ENCODE data around the gene NME7. TPM values are rescaled to one million over a fixed set of nuclear protein-coding genes. Genes with fewer than 3 reads are reported as not detected.

Gene NME7
- total RNA-seq, 1 experiment from 2014 or later, result 83.7 TPM

DNA sequence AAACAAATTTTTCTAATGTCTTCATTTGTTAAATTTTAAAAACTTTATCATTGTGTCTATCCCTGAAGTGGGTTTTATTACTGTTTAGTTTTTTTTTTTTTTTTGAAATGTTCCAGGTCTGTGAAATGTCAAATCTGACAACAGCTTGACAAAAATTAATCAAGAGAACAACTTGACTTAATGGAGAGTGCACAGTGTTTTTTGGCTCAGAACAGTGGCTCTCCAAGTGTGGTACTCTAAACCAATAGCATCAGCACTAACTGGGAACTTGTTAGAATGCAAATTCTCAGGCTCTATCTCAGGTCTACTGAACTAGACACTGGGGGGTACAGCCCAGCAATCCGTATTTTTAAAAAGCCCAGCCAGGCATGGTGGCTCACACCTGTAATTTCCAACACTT lies 211.9 kb downstream of the NME7 start:
- DNase-seq (ENCODE audit: low spot score), result no peak

DNA sequence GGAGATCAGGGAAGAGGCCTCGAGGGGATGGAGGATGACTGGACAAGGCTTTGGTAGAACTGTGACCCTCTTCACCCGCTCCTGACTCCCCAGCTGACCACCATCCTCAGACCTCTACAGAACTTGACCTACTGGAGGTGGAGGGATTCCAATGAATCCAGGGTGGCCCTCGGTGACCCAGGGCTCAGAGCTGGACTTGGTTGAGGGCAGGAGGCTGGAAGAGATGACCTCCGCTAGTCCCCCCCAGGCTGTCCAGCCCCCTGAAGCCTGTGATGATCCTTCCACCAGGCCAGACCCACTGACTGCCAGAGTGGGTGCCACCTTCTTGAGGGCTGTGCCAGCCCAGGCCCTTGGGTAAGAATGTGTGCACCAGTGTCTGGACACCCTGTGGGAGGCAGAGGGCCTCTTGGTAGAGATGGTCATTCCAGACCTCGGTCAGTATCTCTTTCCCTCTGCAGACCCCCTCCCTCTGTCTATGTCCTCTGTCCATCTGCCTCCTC lies 216.2 kb downstream of the NME7 start:
- DNase-seq (ENCODE audit: low spot score), result no peak

DNA sequence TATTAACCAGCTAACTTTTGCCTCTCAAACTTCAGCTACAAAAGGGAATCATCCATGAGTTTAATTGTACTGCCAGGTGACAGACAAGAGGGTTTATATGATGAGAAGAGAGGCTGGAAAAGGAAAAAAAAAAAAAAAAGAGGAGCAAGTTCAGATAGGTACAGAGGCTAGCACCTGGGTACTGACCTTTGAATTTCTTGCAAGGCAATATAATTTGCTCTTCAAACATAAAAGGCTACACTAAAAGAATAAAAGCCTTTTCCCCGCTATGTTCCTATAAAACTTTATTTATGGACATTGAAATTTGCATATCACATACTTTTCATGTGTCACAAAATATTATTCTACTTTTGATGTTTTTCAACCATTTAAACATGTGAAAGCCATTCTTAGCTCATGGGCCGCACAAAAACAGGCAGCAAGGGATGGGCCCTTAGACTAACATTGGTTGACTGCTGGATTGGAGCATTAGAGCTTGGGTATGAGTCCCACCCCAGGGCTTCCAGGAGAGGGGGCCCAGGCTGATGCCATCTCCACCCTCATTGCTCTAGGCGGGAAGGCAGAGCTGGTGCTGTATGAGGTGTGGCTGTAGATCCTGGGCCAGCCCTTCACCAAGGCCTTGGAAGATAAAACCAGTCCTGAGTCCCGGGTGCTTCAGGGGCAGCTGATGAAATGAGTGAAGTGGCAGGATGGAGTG lies 216.8 kb downstream of the NME7 start:
- no peak for DNase-seq (ENCODE audit: low spot score)

DNA sequence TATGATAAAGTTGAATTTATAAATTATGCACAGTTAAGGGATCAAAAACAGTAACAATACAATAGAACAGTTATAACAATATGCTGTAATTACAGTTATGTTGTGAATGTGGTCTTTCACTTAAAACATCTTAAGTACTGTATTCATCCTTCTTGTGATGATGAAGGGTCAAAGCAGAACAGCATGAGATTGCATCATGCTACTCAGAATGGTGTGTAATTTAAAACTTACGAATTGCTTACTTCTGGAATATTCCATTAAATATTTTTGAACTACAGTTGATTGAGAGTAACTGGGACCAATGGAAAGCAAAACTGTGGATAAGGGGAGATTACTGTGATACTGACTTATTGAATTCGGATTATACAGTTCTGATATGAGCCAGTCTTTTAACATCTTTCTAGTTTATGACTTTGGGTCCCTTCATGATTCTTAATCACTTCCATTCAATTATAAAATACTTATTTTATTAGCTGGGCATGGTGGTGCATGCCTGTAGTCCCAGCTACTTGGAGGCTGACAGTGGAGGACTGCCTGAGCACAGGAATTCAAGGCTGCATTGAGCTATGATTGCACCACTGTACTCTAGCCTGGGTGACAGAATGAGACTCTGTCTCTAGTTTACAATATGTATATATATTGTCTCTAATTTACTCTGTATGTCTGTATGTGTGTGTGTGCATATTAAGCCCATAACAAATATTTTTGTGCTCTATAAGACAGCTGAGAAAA lies 217.9 kb downstream of the NME7 start:
- no peak for DNase-seq (ENCODE audit: low spot score)

DNA sequence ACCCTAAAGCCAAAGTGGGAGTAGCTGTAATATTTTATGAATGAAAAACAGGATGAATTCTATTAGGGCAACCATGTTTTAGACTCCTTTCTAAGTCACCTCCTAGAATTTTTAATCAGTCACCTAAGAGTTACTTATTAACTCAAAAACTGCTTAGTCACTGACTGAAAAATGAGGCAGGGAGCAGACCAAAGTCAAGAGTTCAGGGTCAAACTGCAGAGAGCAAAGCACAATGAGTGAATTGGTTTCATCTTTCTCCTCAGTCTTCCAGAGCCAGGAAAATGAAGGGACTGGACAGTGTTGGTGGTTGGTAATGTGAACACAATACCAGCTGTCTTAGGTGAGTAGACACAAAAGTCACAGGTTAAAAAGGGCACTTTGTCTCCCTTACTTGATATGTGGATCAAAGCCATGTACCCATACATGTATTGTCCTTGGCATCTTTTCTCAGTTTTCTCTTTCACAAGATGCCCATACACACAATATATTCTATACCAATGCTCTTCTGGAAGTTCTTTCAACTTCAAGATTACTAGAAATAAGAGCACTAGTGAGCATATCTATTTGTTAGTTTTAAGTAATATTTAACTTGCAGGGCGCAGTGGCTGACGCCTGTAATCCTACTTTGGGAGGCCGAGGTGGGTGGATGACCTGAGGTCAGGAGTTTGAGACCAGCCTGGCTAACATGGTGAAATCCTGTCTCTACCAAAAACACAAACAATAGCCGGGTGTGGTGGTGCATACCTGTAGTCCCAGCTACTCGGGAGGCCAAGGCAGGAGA lies 218.9 kb downstream of the NME7 start:
- DNase-seq (ENCODE audit: low spot score), result no peak

DNA sequence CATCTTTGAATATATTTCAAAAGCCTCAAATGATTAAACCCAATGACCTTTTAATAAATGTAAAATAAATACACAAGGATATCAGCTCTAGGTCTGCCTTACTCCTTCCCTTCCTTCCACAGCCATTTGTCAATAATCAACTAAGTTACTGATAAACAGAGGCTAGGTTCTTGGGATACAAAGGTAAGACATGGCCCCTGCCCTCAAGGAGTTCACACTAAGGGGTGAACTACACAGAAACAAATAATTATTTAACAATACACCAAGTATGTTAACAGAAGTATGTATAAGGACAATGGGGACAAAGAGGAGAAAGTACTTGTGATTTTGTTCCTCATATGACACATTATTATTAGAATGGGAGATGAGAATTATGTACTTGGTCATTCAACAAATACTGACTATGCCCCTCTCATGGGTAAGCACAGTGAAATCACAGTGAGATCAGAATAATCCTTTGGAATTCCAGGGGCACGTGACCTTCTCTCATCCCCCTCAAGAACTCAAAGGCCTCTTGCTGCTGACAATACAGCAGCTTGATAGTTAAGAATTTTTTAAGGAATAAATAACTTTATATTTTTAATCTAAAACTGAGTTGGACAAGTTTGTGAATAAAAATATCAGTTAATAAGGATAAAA lies 220.9 kb downstream of the NME7 start:
- no peak for DNase-seq (ENCODE audit: low spot score)

DNA sequence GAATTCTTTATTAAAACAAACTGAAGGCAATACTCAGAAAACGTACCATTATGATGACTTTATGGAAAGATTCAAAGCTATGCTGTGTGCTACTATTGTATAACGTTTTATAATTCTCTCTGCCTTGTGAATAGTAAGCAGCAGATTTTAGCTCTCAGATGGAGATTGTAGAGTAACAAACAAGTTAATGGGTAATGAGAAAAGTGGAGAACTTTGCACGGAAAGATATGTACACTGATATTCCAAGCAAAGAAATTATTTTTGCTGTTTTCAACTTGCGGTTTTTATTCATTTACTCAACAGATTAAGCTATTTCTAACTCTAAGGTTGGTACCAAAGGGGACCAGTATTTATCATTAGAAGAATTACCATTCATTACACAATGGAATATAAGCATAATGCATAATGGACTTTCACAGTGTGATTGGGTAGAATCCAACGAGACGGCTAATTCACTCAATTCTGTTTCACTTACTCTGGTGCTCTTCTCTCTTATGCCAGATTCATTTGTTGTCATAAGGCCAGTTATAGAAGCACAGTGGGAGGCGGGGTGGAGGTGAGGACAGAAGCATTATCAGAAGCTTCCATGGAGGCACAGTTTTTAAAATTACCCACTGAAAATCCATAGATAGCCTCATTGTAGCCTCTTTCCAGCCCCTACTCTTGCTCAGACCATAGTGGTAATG lies 222.5 kb downstream of the NME7 start:
- DNase-seq (ENCODE audit: low spot score), result no peak

DNA sequence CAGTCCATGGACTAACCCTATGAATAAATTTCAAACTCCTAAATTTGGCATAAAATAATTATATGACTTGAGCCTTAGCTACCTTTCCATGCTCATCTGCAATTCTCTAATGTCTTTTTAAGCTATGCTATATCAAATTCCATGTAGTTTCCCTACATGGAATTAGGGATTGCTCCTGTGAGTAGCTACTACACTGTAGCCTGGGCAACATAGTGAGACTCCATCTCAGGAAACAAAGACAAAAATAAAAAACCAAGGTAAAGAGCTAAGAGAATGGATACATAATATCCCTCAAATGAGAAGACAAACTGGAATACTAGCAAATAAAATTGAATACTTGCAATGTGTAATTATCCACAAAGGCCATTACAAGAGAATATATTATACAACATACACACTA lies 223.6 kb downstream of the NME7 start:
- DNase-seq (ENCODE audit: low spot score), result no peak

DNA sequence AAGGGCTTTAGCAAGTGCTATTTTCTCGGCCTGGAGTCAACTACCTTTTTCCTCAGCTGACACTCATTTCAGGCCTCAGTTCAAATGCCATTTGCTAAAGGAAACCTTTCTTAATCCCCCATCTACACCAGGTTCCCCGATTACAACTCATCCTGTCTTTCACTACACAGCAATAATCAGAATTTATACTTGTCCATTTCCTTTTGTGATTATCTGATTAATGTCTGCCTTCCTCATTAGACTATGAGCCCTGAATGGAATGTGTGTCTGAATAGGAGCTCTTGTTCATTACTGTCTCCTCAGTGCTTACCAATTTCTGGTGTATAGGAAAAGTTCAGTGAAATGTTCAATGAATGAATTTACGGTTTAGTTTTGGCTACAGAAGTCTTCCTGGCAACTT lies 224.3 kb downstream of the NME7 start:
- DNase-seq (ENCODE audit: low spot score), result no peak

DNA sequence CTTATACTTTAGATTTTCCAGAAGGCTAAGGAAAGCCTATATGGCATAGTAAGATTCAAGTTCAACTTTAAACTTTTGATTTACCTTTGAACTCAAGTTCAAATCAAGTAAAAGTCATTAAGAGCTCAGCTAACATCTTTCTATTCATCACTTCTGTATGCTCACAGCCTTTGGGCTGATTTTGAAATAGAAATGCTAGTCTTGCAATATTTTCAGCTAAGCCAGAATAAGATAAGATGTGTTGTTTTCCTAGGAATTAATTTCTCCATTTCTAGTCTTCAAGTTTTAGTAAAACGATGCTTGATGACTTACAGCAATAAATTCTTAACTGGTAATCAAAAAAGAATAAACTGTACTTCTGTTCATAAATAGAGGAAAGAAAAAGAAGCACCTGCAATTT lies 225.5 kb downstream of the NME7 start:
- DNase-seq (ENCODE audit: low spot score), result no peak

DNA sequence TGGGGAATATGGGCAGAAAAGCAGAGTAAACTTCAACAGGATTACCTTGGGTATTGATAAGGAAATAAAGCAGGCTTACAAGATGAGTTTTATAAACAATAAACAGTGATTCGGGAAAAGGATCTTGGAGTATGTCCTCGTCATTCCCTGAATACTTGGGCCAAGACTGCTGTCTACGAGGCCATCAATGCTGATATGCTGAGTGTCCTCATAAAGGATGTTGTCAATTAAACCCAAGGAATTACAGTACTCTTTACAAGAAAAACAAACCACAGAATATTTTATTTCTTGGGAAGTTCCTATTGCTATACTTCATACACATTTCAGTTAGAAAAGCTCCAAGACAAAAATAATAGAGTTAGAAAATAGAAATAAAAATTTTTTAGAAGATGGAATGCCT lies 226.2 kb downstream of the NME7 start:
- DNase-seq (ENCODE audit: low spot score), result no peak

DNA sequence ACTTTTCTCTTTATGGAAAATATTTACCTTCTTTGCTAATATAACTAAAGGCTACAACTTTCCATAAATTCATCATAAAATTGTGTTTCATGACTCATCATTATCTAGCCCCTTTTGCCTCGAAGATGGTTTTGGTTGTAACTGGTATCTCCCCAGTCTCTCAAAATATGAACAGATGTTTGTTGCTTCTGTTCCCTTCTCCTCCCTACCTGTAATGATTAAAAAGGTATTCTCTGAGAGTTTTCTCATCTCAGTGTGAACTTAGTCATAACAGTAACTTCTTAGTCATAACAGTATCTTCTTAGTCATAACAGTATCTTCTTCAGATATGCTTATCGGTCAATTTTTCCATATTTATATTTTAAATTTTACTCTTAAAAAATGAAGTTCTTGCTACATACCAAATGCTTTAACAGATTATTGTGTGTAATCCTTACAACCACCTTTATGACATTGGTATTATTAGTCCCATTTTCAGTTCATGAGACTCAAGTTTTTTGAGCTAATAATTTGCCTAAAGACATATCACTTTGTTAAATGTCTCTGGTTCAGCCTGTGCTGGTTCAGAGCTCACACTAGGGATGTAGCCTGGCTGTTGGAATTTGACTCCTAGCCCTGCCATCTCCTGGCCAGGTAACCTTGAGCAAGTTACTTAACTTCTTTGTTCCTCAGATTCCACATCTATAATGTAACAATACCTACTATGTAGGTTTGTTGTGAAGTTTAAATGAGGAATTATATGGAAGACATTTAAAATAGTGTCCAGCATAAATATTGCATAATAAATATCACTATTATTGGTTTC lies 228.5 kb downstream of the NME7 start:
- DNase-seq (ENCODE audit: low spot score), result no peak

DNA sequence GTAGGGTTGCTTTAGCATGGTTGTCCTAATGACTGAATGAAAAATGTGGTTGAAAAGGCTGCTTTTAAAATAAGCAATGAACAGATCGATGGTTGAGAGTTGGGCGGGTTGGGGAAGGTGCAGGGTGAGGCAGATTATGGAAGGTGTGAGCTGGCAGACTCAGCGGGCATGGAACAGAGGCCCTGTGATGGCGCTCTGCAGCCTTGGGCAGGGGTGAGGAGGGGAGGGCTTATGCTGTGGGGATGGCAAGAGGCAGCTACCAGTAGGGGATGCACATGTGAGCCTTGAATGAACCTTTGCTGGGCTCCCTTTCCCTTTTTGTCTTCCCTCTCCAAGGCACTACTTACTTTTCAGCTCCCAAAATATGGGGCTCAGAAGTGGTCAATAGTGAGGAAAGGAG lies 230.2 kb downstream of the NME7 start:
- DNase-seq (ENCODE audit: low spot score), result no peak

DNA sequence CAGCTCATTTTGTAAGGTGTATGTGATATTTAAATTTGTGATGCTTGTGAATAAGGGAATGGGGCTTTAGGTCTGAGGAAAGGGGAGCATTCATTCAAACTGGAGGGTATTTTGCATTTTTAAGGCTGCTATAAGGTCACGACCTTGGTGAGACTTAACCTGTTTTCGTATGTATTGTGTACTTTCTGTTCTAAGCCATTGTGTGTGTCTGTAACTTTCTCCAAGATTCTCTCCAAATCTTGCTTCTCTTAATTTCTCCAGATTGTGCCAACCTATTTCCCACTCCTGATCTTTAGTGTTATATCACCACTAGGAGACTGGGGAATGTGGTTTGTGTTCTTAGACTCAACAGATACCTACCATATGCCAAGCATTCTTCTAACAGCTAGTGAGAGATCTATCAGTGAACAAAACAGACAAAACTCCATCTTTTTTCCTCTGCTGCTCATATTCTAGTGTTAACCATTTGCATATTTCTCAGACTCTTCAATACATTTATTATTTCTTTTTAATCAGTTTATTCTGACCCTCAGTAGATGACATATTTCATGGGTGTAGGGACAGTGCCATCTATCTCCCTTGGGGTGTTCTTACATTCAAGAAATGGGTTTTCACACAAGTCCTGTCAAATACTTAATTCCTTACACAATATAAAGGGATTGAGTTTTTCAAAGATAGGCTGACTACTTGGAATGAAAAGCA lies 233.6 kb downstream of the NME7 start:
- no peak for DNase-seq (ENCODE audit: low spot score)

DNA sequence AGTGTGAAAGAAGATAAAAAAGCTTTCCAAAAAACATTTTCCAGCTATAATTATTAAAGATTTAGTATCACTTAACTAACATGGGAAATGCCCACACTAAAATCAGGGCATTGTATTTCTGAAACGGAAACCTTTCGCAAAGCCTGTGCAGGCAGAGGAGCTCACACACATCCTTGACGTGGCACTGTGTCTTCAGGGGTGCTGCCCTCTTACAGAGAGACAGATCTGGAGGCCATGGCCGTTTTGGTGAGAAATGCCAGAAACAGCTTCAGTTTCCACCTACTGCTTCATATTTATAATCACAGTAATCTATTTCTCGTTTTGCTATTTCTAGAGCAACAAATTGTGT lies 234.4 kb downstream of the NME7 start:
- no peak for DNase-seq (ENCODE audit: low spot score)

DNA sequence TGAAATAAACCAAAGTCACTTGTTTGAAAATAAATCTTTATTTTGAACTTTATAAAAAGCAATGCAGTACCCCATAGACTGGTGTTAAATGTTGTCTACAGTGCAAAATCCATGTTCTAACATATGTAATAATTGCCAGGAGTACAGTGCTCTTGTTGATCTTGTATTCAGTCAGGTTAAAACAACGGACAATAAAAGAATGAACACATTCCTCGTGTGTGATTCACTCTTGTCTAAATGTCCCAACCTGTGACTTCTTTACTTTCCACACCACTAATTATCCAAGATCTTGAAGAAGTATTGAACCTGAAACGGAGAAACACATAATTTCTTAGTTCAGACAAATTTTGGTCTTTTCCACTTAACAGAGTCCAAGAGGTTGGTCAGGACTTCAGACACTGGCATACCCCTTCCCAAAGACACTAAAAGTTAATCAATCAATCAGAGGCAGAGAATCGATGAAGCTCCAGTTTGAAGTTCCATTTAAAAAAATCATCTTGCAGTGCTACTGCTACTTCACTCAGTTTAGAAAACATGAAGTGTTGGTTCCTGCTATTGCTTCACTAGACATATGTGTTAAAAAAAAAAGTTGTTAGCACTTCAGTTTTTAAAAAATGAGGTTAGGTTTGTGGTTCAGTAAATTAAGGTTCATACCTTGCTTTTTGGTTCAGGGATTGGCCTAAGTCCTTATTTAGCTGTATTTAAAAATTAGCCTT lies 234.9 kb downstream of the NME7 start:
- peak; percentile 53 for DNase-seq (ENCODE audit: low spot score)

DNA sequence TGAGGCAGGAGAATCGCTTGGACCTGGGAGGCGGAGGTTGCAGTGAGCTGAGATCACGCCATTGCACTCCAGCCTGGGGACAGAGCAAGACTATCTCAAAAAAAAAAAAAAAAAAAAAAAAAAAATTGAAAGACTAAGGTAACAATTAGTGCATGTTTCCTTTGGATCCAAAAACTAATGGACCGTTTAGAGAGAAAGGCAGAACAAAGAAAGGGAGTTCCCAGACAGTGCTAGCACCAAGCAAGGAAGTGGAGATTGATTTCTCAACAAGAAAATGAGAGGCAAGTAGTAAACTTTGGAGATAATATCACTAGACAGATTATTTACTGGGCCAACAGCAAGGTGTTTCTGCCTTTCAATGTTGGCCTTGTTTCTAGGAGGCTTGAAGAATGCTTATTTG lies 236.9 kb downstream of the NME7 start:
- DNase-seq (ENCODE audit: low spot score), result no peak

DNA sequence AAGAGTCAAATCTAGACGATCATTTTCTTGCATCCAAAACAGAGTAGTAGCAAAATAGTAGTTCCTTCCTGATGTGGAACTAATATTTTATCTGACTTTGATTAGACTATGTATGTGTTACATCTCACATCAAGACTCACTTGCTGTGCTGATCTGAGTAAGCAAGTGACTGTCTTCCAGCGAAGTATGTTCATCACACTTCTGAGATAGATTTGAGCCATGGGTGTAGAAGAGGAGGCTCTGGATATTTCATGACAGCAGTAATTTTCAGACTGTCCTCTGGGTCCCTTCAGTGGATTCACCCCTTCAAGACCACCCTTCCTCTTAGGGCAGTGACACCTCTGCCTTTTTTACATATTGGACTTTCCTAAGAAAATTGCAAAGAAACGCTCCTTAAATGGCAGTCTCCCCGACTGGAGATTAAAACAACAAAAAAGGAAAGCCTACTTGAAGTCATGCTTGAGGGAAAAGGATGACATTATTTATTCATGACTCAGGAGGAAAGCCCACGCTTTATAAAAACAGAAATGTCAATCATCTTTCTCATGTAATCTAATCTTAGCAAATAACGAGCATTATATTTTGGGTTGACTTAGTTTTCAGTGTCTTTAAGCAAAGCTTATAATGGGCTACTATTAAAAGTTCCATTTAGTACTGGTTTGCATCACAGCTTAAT lies 238.3 kb downstream of the NME7 start:
- no peak for DNase-seq (ENCODE audit: low spot score)

DNA sequence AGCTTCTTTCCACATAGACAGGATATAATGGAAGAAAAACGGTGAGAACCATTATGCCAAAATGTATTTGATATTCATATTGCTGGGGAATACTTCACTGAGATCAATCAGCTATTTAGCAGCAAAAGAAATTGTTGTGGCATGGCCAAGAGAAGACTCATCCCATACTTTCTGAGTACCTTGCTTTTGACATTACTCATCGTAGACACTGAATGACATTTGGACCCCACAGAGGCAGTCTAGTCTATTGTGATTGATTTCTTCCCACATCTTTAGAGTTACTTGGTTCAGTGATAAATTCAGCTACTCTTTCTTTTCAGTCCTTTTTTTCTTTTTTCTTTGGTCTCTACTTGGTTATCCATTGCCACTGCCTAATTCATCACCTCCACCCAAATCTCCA lies 239.0 kb downstream of the NME7 start:
- DNase-seq (ENCODE audit: low spot score), result no peak
